GM18511 (cell line): Measurements from ENCODE around the gene GLYATL1B.
A peak's percentile ranks its signal among the peaks of the same experiment; 100 is the strongest.
"Not testable (repeated sequence)": the region's sequence is repeated elsewhere in the genome, so short reads cannot be mapped to it uniquely, and the experiment has no call there.

ENCODE experiments used
- ATAC-seq: cut with Tn5 transposase; IDR thresholded peaks from one replicate; pipeline ENCODE4 v1.9.1; 2021; ENCODE audit warnings: mild to moderate bottlenecking, moderate library complexity; ENCODE audit not compliant: unreplicated experiment

GLYATL1B gene

GRCh38 chr11:59086007-59086406, at the start of gene GLYATL1B:
Gene GLYATL1B (plus strand): TSS chr11:59086307. CDS start chr11:59086307, 0 bp downstream.
- ATAC-seq, result not testable (repeated sequence)

DNA sequence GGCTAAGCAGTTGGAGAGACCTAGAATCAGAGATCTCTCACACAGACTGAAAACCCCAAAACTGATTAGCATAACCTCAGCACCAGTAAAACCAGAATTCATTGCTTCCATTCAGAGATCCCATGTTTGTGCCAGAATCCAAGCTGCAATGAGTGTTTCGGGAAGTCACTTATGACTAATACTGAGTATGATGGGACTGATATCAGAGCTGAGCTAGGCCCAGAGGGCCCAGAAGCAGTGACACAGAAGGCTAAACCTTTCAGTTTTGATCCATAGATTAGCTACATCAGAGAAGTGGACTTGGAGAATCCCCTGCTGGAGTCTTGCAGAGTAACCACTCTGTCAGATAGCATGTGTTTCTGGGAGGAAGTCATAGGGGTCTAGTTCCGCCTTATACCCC, 49.6 kb upstream of the GLYATL1B start:
- not testable (repeated sequence) for ATAC-seq

GRCh38 chr11:59037434-59037833, 48.7 kb upstream of the GLYATL1B start:
- not testable (repeated sequence) for ATAC-seq

DNA sequence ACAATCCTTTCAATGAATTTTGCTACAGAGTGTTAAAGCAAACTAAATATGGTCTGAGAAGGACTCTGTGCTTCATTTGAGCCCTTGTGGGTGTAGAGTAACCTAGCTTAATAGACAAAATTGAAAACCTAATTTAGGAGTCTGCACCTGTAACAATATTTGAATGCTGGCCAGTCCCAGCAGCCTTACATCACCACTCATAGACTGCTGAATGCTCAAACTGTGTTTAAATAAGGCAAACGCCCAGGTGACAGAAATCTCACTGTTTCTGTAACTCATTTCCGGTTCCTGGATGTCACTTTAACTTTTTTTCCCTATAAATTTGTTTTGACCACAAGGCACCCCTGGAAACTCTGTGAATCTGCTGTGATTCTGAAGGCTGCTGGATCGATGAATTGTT, 45.5 kb upstream of the GLYATL1B start:
- ATAC-seq, result no peak

DNA sequence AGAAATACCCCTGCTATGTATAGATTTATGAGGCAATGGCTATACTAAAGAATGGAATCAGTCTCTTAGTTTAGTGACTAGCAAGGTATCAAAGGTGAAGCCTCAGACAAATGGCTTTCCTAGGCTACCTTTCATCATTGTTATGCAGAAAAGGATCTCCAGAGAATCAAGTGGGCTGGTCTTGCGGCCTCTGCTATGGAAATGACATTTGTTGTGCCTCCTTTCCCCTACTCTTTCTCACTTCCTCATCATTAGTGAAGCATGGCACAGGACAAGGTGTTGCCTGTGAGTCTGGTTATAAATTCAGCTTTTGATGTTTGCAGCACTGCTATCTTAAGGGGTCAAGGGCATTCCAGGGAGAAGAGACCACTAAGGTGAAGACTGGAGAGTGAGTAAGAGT, 34.7 kb upstream of the GLYATL1B start:
- ATAC-seq, result peak; percentile 78

DNA sequence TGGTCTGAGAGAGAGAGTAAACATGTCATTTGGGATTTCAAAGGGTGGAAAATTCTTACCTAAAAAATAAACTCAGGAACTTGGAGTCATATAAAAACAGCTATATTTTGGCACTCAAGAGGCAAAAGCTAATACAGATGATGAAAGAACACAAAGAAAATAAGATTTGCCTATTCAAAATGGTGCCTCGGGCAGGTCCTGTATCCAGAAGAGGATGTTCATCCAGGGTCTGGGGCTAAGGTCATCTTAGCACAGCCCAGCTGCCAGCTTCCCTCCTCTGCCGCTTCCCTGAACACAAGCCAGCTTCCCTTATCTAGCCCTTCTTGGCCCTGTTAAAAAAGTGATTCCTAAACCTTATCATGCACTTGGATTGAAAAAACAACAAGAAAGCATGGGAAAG, 33.8 kb upstream of the GLYATL1B start:
- ATAC-seq, result not testable (repeated sequence)

DNA sequence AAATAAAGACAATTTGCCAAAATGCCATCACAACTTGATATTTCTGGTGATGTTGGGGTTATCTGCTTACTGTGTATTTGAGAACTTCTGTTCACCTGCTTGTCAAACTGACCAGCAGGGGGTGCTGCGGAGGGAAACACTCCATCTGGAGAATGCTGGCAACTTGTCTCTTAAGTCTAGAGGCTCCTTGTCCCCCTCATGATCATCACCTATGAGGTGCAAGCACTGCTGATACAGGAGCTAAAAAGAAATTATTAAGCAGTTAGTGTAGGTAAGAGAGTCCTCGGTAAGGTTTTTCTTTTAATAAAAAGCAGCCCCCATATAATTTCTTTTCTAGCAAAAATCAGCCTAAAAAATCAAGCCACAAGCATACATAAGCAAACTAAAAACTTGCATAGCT, 32.7 kb upstream of the GLYATL1B start:
- ATAC-seq, result peak; percentile 62

DNA sequence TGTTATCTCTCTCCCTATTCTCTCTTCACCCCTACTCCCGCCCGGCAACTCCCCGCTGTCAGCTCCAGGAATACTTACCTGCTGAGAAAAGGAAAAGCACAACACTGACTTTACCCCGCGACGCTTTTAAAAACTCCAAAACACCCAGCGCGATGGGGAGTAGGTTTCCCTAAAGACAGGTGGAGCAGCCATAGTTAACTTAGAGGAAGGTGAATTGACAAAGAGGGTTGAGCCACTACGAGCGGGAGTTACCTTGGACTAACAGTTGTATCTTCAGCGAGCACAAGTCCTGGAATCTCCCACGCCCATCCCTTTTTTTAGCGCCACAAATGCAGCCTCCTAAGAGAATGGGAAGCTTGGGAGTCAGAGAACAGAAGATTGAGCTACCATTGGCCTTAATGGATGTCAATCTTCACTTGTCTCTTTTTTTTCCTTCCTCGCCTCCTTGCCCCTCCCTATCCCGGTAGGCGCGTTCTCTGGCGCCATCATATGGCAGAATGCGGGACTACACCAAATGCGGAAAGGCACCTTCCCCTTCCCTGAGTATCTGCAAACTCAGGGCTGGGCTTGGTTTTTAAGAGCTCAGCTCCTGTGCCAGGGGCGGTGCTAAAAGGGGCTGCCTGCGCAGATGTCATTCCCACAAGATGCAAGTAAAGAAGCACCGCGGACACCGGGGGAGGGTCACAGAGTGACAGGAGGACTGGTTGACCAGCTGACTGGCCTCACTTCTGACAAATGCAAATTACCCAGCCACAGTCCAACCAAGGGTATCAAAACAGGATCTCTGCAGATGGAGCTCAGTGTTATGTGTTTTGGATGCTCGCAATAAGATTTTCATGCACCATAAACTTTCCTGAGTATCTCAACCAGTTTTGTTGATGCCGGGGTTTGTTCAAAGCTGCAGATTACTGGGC, 27.7 kb upstream of the GLYATL1B start:
- peak; percentile 93 for ATAC-seq

- ATAC-seq, result not testable (repeated sequence)
Measured at GRCh38 chr11:59060096-59060495, 26.0 kb upstream of the GLYATL1B start.

DNA sequence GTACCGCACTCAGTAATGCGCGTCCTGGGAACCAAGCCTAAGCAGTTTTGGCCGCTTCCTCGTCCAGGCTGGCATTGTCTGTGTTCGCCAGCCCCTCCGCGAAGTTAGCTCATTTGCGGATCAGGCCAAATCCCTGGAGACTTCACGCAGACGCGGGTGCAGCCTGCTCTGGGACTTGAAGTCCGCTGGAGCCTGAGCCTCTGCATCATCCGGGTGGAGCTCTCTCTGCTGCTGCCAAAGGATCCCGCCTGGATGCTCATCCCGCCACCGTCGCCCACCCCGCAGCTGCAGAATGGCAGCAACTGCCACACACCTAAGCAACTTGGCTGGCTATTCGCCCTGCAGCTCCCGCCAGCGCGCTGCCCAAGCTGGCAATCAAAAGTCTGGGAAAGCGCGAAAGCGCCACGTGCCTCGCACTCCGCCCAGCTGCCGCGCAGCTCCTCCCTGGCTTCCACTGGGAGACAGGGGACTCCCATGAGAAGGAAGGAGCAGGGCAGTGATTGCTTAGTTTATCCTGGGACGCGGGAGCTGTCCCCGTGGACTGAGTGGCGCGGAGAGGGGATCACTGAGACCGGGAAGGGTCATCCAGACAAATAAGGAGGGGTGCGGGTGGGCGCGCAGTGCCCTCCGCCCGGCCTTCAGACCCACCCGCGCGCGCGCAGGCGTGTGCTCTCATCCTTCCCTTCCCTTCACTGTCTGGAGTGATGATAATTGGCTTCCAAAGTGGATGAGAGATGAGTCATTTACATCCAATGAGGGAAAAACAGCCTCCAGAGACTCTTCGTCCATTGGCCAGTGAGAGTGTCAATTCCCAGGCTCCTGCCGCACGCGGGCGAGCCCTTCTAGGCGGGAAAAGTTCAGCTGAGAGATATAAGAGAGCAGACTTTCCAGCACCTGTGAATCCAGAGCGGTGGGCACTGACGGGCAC, 23.2 kb upstream of the GLYATL1B start:
- no peak for ATAC-seq

- ATAC-seq, result peak; percentile 74
Measured at GRCh38 chr11:59063996-59064727, 21.9 kb upstream of the GLYATL1B start.

DNA sequence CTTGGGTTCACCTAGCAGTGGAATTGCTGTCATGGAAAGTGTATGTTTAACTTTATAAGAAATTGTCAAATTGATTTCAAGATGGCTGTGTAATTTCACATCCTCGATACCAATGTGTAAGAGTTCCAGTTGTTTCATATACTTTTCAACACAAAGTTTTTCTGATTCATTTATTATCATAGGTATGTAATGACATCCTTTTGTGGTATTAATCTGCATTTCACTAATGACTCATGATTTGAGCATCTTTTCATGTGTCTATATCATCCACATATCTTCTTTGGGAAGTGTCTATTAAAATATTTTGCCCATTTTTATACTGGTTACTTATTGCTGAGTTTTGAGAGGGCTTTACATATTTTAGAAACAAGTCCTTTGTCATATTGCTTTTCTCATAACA, 17.0 kb upstream of the GLYATL1B start:
- ATAC-seq, result no peak

DNA sequence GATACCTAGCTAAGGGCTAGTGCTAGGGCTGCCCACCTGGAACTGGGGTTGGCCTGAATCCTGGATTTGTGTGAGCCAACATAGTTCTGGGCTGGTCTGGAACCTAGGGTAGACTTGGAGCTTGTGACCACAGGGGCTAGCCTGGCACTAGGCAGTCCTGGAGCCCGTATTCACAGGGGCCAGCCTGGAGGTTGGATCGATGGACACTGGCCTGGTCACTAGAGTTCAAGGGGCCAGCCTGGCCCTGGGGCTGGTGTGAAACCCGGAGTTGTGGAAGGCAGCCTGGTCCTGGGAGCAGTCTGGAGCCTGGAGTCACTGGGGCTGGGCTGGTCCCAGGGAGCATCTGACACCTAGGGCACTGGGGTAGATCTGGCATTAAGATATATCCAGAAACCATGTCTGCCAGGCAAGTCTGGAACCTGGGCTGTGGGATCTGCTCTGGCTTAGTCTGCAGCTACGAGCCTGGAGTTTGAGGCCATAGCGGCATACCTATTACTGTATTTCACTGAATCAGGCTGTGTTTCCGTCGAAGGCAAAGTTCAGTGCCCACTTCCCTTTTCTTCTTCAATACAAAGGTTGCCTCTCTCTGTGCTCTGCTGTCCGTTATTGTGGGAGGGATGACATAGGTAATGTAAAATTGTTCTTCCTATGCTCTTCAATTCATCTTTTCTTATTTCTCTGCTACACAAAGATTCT, 9.1 kb upstream of the GLYATL1B start:
- peak; percentile 97 for ATAC-seq

- no peak for ATAC-seq
Measured at GRCh38 chr11:59078435-59078834, 7.7 kb upstream of the GLYATL1B start.

DNA sequence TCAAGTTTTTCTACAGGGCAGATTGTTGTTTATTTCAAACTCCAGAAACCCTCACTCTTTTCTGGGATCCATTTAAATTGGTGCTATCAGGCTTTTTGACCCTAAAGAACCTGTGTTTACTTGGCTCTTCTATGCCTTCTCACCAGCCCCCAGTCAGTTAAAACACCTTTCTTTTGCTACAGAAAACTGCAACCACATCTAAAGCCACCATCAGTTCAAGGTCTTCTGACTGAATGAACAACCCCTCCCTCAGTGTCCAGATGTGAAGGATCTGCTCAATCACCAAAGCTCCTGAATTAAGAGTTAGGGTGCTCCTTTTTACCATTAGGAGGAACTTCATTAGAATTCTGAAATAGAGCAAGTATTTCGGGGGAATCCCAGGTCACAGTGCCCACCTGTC, 7.0 kb upstream of the GLYATL1B start:
- no peak for ATAC-seq

DNA sequence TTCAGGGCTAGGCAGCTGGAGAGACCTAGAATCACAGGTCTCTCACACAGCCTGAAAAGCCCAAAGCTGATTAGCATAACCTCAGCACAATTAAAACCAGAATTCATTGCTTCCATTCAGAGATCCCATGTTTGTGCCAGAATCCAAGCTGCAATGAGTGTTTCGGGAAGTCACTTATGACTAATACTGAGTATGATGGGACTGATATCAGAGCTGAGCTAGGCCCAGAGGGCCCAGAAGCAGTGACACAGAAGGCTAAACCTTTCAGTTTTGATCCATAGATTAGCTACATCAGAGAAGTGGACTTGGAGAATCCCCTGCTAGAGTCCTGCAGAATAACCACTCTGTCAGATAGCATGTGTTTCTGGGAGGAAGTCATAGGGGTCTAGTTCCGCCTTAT, 5.7 kb upstream of the GLYATL1B start:
- ATAC-seq, result not testable (repeated sequence)

DNA sequence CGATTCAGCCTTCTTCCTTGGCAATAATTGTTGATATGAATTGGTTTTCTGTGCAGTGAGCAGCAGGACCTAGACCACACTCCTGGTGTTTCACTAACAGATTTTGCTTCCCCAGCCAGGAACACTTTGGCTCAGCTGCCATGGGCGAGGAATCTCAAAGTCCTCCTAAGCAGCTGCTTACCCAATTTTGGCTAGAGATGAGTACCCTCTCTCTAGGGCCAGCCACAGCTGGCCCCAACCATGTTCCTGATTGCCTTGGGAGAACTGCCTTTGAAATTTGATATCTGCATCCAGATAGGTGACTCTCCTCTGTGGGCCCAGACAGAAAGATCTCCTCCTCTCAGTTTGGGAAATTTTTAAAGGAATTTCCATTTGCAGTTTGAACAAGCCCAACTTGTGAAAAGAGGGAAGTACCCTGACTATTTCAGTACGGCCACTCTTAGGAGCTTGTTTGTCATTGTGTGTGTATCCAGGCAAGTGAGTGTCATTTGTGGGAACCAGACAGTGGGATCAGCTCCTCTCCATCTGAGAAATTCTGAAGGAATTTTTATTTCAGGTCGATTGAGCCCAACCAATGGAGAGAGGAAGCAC, 4.6 kb upstream of the GLYATL1B start:
- ATAC-seq, result not testable (repeated sequence)

GRCh38 chr11:59088162-59088561, 2.1 kb downstream of the GLYATL1B start:
- no peak for ATAC-seq

- not testable (repeated sequence) for ATAC-seq
Measured at GRCh38 chr11:59093576-59093975, 7.5 kb downstream of the GLYATL1B start.

DNA sequence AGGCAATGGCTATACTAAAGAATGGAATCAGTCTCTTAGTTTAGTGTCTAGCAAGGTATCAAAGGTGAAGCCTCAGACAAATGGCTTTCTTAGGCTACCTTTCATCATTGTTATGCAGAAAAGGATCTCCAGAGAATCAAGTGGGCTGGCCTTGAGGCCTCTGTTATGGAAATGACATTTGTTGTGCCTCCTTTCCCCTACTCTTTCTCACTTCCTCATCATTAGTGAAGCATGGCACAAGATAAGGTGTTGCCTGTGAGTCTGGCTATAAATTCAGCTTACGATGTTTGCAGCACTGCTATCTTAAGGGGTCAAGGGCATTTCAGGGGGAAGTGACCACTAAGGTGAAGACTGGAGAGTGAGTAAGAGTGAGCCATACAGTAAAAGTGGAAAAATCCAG, 9.1 kb downstream of the GLYATL1B start:
- ATAC-seq, result peak; percentile 93
